ENCODE data around the gene MARS1. TPM values are rescaled to one million over a fixed set of nuclear protein-coding genes. Genes with fewer than 3 reads are reported as not detected.

The MARS1 gene
- total RNA-seq, 1 donor from 2014 or later: 350 TPM

- no peak for DNase-seq (ENCODE audit: low spot score)
- Mint-ChIP-seq H3K4me3 (ENCODE audit: unreplicated experiment) (no peak overlapping the region), H3K36me3 (ENCODE audit: low read depth) (peaks cover 35% of the 10 kb centered on the region), H3K4me1 (ENCODE audit: low read depth) (peaks cover 12% of the 10 kb centered on the region), H3K27me3 (ENCODE audit: low read depth) (no peaks in the 10 kb centered on the region), H3K27ac (ENCODE audit: unreplicated experiment) (peak overlapping the region; percentile 11), H3K9me3 (ENCODE audit: low read depth) (no peaks in the 10 kb centered on the region)
- no peak for TF ChIP-seq CTCF (IDR thresholded peaks at IDR 0.05)
Measured at GRCh38 chr12:57529831-57530230, 42.0 kb downstream of the MARS1 start.

GRCh38 chr12:57530396-57531142, 42.7 kb downstream of the MARS1 start:
- Mint-ChIP-seq H3K4me1 (ENCODE audit: low read depth) (peaks cover 13% of the 10 kb centered on the region), H3K36me3 (ENCODE audit: low read depth) (peaks cover 40% of the 10 kb centered on the region), H3K27me3 (ENCODE audit: low read depth) (no peaks in the 10 kb centered on the region), H3K27ac (ENCODE audit: unreplicated experiment) (peak overlapping the region; percentile 11), H3K9me3 (ENCODE audit: low read depth) (no peaks in the 10 kb centered on the region), H3K4me3 (ENCODE audit: unreplicated experiment) (no peak overlapping the region)
- DNase-seq (ENCODE audit: low spot score): no peak
- no peak for TF ChIP-seq CTCF (IDR thresholded peaks at IDR 0.05)

DNA sequence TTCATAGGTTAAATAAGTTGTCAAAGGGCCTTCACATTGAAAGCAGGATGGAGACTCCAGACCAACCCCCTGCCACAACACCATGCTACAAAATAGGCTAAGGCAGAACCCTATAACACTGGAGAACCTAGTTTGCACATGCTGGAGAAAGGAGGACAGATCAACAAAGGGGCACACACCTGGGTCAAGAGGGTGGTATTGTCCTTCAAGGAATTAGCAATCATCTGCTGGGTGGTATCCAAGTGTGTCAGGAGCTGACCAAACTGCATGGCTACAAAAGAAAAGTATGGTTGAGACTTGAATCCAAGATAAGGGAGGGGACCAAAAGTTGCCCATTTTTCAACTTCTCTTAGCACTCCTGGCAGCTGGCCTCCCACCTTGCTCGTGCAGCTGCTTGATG, 44.0 kb downstream of the MARS1 start:
- Mint-ChIP-seq H3K27me3 (ENCODE audit: low read depth) (no peaks in the 10 kb centered on the region), H3K27ac (ENCODE audit: unreplicated experiment) (peak overlapping the region; percentile 32), H3K4me3 (ENCODE audit: unreplicated experiment) (no peak overlapping the region), H3K9me3 (ENCODE audit: low read depth) (no peaks in the 10 kb centered on the region), H3K4me1 (ENCODE audit: low read depth) (peaks cover 9% of the 10 kb centered on the region), H3K36me3 (ENCODE audit: low read depth) (peaks cover 44% of the 10 kb centered on the region)
- no peak for DNase-seq (ENCODE audit: low spot score)
- no peak for TF ChIP-seq CTCF (IDR thresholded peaks at IDR 0.05)

DNA sequence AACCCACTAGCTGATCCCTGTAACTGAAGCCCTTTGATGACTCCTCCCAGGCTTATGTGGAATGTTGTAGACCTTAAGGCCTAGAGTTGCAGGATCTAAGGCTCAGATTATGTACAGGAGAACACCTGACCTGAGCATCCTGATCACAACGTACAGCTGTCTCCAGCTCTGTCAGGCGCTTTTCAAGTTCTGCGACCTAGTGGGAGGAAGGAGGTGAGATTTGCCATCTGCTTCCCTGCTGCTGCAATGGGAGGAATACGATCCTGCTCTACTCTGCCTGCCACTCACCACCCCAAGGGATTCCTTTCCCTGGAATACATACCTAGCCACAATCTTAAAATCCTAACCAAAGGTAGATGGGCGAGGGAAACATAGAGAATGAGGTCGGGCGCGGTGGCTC, 45.2 kb downstream of the MARS1 start:
- Mint-ChIP-seq H3K9me3 (ENCODE audit: low read depth) (no peaks in the 10 kb centered on the region), H3K4me1 (ENCODE audit: low read depth) (peaks cover 9% of the 10 kb centered on the region), H3K27me3 (ENCODE audit: low read depth) (no peaks in the 10 kb centered on the region), H3K36me3 (ENCODE audit: low read depth) (peaks cover 40% of the 10 kb centered on the region), H3K4me3 (ENCODE audit: unreplicated experiment) (no peak overlapping the region), H3K27ac (ENCODE audit: unreplicated experiment) (no peak overlapping the region)
- TF ChIP-seq CTCF (IDR thresholded peaks at IDR 0.05): no peak
- DNase-seq (ENCODE audit: low spot score): no peak

DNA sequence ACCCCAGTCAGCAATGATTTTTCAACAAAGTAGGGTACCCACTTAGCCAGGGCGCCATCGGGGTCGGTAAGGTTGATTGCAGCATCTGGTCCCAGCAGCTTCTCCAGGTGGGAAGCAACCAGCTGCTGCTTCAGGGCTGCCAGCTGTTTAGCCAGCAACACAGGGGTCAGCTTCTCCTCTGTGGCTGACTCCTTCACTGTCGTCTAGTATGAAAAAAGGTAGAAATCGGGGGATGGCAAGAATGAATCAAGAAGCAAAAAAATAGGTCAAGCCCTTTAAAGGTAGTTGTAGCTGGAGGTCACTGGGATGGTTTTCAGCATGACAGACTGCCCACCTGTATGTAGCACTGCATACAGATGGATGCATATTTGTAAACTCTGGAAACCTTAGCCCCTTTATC, 46.4 kb downstream of the MARS1 start:
- no peak for DNase-seq (ENCODE audit: low spot score)
- no peaks in the 10 kb centered on the region for H3K27me3 Mint-ChIP-seq (ENCODE audit: low read depth)
- H3K27ac Mint-ChIP-seq (ENCODE audit: unreplicated experiment): no peak overlapping the region
- no peaks in the 10 kb centered on the region for H3K9me3 Mint-ChIP-seq (ENCODE audit: low read depth)
- H3K4me1 Mint-ChIP-seq (ENCODE audit: low read depth): peaks cover 9% of the 10 kb centered on the region
- H3K36me3 Mint-ChIP-seq (ENCODE audit: low read depth): peaks cover 42% of the 10 kb centered on the region
- H3K4me3 Mint-ChIP-seq (ENCODE audit: unreplicated experiment): no peak overlapping the region
- TF ChIP-seq CTCF (IDR thresholded peaks at IDR 0.05): no peak

All from chondrocyte (in vitro differentiated cells).